Activated T-cell treated with anti-CD3 and anti-CD28 coated beads, Interleukin-2, amount 50 U/mL, for 4 hours (primary cell): ENCODE results near the gene MLLT10. TPM values are rescaled to one million over a fixed set of nuclear protein-coding genes. Genes with fewer than 3 reads are reported as not detected.

ENCODE experiments used
- ATAC-seq, 2 donors: fragments of 200-7000 bp; cut with Tn5 transposase; one replicate each; pipeline ENCODE4 v1.10.0; 2021
- DNase-seq: peaks from one replicate; pipeline ENCODE4 v3.0.0-alpha.2; 2020
- H3K27me3 Mint-ChIP-seq: one replicate; pipeline ENCODE4 v1.8.0; 2021; ENCODE audit warnings: low read depth, mixed read lengths
- H3K36me3 Mint-ChIP-seq: one replicate; pipeline ENCODE4 v1.8.0; 2022; ENCODE audit warnings: mixed read lengths; ENCODE audit not compliant: insufficient read depth
- H3K4me1 Mint-ChIP-seq: one replicate; pipeline ENCODE4 v1.8.0; 2021; ENCODE audit warnings: low read depth, mixed read lengths
- H3K4me3 Mint-ChIP-seq: one replicate; pipeline ENCODE4 v1.8.0; 2021; ENCODE audit warnings: mild to moderate bottlenecking, moderate library complexity, mixed read lengths
- H3K9me3 Mint-ChIP-seq: one replicate; pipeline ENCODE4 v1.8.0; 2021; ENCODE audit warnings: mixed read lengths
- total RNA-seq, 3 donors: library from RNA; stranded (reverse); gene quantifications; one replicate each; pipeline ENCODE4 v1.2.1, GENCODE V29; 2021

The MLLT10 gene
- total RNA-seq, 3 donors from 2014 or later = 28.6 to 30.6 (median 29.4) TPM

DNA sequence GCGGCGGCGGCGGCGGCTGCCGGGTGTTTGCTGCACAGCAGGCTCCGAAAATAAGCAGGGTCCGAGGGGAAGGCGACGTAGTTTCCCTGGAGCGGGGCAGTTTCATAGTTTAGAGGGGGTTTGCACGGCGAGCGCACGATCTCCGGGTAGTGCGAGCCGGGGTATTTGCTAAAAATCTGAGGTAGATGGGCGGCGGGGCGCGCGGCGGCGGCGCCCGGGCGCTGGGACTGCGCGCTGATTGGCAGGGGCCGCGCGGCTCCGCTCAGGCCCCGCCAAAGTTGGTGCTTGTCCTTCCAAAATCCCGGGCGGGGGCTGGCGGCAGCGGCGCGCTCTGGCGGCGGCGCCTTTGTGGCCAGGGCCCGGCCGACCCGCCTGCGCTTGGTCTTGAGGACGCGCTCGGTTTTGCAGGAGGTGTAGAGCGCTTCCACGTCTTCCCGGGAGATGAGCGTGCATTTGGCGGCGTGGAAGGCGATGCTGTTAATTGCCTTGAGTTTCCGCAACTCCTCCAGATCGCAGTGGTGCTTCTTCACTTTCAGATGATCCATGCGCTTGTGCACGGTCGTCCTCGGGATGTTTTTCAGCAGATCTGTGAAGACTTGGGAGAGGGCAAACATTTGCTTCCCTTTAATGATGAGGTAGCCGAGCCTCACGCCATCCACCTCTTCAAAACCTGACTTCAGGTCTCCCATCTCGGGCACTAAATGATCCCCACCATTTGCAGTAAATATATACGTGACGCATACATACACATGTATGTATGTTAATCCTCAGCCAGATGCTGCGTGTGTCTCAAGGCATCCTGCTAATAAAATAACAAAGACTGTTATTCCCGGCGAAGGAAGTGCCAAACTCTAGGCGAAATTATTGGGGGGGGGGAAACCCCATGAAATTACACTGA lies 16.6 kb upstream of the MLLT10 start:
- DNase-seq = no peak
- Mint-ChIP-seq H3K4me1 (peaks cover 33% of the 10 kb centered on the region), H3K36me3 (no peaks in the 10 kb centered on the region), H3K4me3 (peak overlapping the region; percentile 79), H3K27me3 (peaks cover 78% of the 10 kb centered on the region), H3K9me3 (no peaks in the 10 kb centered on the region)
- peak; percentile 53 to 54 for ATAC-seq

DNA sequence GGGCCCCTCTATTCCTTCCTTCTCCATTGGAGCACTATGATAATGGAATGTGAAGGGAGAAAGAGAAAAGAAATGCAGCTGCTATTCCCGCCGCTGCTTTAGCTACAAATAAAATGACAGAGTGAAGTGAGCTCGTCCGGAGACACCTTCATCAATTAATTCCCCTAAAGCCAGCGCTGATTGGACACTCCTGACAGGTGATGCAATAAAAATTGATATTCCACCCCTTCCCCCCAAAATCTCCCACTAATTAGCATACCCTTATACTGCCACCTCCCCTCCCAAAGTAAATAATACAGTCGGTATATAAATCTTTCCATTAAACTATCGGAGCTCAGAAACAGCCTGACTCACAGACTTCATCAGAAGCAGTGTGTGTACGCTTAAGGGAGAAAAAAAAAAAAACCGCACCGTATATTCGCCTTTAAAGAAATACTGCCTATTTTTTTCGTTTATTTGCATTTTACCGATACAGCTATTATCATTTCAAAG lies 15.8 kb upstream of the MLLT10 start:
- H3K27me3 Mint-ChIP-seq = peaks cover 75% of the 10 kb centered on the region
- DNase-seq (no peak), ATAC-seq (peak; percentile 37 to 52)
- peak overlapping the region; percentile 64 for H3K4me3 Mint-ChIP-seq
- H3K9me3 Mint-ChIP-seq = no peaks in the 10 kb centered on the region
- H3K4me1 Mint-ChIP-seq = peaks cover 33% of the 10 kb centered on the region
- H3K36me3 Mint-ChIP-seq = no peaks in the 10 kb centered on the region

DNA sequence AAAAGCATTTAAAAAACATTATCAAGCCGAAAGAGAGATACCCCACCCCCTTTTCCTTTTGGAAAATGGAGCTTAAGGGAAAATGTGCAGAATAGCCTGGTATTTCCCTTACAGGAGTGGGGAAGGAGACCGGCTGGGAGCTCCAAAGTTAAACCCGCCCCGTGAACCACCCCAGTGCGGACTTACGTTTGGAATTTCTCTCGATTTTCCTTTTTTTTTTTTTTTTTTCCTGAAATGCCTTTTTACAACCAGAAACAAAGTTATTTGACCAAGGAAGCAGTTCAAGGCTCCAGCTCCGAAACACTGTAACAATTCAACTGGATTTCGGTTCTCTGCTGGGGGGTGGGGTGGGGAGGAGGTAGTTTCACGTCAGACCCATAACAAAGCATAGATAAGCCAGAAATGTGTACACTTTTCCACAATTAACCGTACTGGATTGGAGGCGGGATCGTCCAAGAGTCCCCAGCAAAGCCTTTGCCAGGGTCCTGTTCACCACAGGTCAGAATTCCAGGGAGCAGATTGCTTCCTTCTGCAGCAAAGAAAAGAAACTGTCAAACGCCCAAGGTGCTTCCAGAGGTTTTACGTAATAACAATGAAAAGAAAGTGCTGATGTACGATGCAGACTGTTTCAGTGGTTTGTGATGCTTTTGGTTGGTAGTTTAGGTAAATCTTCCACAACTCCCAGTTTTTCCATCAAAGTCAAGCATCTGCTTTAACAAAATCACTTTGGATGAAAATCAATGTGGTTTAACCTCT lies 15.2 kb upstream of the MLLT10 start:
- ATAC-seq = no peak
- Mint-ChIP-seq H3K9me3 (no peaks in the 10 kb centered on the region), H3K36me3 (no peaks in the 10 kb centered on the region), H3K27me3 (peaks cover 74% of the 10 kb centered on the region), H3K4me3 (peak overlapping the region; percentile 70), H3K4me1 (peaks cover 35% of the 10 kb centered on the region)
- no peak for DNase-seq

DNA sequence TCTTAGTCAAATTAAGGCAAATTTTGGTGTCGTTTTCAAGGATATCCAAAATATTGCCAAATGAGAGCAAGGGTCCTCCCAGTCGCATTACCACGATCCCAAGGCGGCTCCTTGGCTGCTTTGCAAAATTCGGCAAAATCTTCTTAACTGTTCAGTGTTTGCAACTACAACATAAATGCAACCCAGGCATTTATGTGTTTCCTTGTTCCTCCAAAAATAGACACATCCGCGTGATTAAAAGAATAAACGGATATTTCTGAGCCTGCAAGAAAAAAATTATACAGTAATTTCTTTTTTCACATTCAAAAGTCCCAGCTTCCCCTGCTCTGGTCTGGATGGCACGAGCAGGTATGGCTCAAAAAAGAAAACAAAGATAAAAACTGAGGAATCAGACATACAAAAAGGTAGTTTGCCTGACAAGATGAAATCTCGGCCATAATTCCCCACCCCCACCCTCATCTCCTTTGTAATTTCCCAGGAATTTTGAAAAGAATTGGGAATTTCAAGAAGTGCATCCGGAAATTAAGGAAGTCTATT lies 14.6 kb upstream of the MLLT10 start:
- DNase-seq = no peak
- no peaks in the 10 kb centered on the region for H3K9me3 Mint-ChIP-seq
- H3K27me3 Mint-ChIP-seq = peaks cover 71% of the 10 kb centered on the region
- no peak for ATAC-seq
- H3K36me3 Mint-ChIP-seq = no peaks in the 10 kb centered on the region
- H3K4me1 Mint-ChIP-seq = peaks cover 35% of the 10 kb centered on the region
- H3K4me3 Mint-ChIP-seq = peak overlapping the region; percentile 70

DNA sequence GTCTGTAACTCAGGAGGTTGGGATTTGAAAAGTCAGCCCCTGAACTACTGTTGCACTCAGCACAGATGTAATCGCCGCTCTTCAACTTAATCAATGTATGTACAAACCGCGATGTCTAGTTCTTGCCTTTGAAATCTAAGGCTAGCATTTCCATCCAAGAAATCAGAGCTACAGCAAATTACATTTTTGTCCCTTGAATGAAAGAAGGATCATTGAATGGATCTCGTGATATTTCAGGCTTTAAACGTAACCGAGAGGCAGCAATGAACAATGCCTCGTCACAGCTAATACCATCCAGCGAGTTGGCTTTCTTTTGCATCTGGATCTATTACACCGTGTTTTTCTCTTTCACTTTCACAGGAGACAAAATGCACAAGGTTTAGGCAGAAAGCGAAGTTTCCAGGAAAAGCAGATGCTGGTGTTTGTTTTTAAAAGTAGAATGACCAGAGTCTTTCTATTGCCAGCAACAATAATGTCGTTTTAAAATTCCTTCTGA lies 14.0 kb upstream of the MLLT10 start:
- H3K4me1 Mint-ChIP-seq = peaks cover 40% of the 10 kb centered on the region
- peak overlapping the region; percentile 70 for H3K4me3 Mint-ChIP-seq
- DNase-seq = no peak
- peaks cover 71% of the 10 kb centered on the region for H3K27me3 Mint-ChIP-seq
- H3K9me3 Mint-ChIP-seq = no peaks in the 10 kb centered on the region
- H3K36me3 Mint-ChIP-seq = no peaks in the 10 kb centered on the region
- peak; percentile 32 to 45 for ATAC-seq

DNA sequence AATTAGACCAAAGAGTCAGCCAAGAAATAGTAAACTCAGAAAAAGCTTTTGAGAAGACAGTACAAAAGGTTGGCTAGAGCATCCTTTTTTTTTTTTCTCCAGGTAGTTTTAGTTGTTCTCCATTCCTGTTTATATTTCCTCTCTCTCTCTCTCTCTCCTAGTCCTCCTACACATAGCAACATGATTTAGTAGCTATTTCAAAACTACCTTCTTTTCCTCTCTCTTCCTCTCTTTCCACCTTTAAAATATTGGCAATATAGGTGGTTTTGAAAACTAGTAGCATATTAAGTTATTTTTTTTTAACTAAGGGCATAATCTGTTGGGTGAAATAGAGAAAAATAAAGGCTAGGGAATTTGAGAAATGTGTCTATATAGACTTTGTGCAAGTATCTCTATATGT lies 13.5 kb upstream of the MLLT10 start:
- H3K36me3 Mint-ChIP-seq = no peaks in the 10 kb centered on the region
- ATAC-seq = no peak
- H3K4me3 Mint-ChIP-seq = no peak overlapping the region
- H3K4me1 Mint-ChIP-seq = peaks cover 45% of the 10 kb centered on the region
- no peak for DNase-seq
- no peaks in the 10 kb centered on the region for H3K9me3 Mint-ChIP-seq
- peaks cover 71% of the 10 kb centered on the region for H3K27me3 Mint-ChIP-seq

DNA sequence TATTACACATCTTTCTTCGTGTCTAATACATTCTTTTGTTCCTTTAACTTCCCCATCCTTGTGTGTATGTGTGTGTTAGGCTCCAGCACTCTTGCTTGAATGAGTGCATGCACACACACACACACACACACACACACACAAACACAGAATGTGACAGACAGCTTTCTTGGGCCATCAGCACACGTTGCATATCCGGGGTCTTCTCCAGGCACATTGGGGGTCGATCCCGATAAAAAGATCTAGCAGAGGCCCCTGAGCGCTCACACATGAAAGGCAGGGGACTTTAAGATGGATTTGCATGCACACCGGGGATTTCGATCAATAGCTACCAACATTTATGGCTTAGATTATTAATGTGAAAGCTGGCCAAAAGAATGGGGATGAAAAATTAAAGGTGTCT lies 13.1 kb upstream of the MLLT10 start:
- Mint-ChIP-seq H3K4me3 (no peak overlapping the region), H3K27me3 (peaks cover 67% of the 10 kb centered on the region), H3K4me1 (peaks cover 44% of the 10 kb centered on the region), H3K9me3 (no peaks in the 10 kb centered on the region), H3K36me3 (no peaks in the 10 kb centered on the region)
- ATAC-seq (no peak), DNase-seq (no peak)

DNA sequence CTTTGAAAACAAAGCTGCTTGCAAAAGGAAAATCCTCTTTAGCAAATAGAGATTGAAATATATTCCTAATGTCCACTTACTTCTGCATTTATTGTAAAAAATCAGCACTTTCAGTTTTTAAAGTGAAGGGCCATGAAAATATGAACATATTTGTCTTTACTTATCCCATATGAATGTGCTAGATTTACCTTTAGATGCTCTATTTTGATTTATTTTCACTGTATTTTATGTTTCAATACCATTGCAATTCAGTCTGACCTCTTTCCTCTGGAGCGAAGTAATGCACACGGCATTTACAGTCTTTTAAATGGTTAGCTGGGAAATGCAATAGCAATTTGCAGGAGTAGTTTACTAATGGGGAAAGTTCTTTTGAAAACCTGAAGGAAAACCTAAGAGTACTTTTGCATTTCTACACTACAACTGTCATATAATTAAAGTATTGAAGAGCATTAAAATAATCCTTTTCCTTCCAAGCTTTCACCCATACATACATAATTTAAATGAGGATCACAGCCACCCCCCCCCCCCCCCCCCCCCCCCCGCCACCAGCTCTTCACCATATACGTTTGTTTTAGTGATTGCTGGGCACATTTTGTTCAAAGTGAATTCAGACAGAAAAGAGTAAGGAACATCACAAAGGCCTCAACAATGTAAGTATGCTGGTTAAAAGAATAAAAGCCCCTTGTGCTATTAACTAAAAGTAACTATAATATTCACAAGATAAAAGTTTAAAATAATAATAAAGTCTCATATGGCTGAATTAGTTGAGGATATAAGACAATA lies 12.1 kb upstream of the MLLT10 start:
- ATAC-seq (no peak), DNase-seq (no peak)
- Mint-ChIP-seq H3K27me3 (peaks cover 69% of the 10 kb centered on the region), H3K4me1 (peaks cover 47% of the 10 kb centered on the region), H3K36me3 (no peaks in the 10 kb centered on the region), H3K9me3 (no peaks in the 10 kb centered on the region), H3K4me3 (no peak overlapping the region)

DNA sequence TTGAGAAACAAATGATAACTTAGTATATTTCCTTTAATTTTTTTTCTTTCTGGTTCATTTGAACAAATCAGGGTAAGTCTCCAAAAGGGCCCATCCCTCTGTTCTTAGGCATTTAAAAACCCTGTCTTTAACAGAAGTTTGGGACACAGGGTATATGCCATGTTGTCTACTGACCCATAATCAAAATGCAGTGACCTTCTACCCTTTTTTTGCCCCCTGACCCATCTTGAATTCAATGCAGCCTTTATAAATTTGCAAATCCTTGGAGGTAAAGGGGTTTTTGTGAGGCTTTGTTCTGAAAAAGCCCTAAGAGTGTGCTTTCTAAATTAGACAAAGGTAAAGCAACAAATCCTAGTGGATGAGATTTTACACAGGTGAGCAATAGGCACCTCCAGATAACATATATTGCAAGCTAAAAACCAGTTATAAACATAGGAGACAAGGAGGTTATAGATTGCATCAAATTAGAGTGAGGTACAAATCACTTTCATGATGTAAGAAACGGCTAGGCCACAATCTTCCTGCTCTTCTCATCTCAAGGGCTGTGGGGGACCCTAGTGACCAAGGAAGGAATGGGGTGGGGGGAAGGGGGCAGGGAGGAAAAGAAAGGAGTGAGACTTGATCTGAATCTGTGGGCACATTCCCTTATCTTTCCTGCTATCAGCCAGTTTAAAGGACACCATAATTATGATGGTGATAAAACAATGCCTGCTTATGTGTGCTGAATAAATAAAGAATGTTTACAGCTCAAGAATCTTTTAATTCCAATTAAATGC lies 11.2 kb upstream of the MLLT10 start:
- ATAC-seq (no peak), DNase-seq (no peak)
- Mint-ChIP-seq H3K4me1 (peaks cover 48% of the 10 kb centered on the region), H3K9me3 (no peaks in the 10 kb centered on the region), H3K36me3 (no peaks in the 10 kb centered on the region), H3K4me3 (no peak overlapping the region), H3K27me3 (peaks cover 64% of the 10 kb centered on the region)

DNA sequence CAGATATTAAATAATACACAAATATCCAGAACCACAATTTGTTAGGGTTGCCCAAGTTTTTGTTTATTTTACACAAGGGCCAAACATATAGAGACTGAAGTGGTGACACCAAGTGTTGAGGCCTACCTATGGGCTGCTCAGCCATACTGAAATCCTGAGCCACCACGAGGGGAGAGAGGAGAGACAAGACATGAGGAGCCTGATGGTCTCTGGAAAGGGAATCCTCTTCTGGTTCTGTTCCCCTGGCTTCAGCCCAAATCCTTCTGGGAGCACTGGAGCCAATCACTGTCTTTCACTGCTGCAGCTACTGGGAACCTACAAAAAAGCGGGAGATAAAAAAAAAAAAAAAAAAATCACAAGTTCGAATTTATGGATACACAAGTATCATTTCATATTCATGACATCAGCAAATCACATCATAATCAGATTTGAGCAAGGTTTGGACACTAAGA lies 10.4 kb upstream of the MLLT10 start:
- H3K4me1 Mint-ChIP-seq = peaks cover 47% of the 10 kb centered on the region
- H3K27me3 Mint-ChIP-seq = peaks cover 57% of the 10 kb centered on the region
- H3K9me3 Mint-ChIP-seq = no peaks in the 10 kb centered on the region

DNA sequence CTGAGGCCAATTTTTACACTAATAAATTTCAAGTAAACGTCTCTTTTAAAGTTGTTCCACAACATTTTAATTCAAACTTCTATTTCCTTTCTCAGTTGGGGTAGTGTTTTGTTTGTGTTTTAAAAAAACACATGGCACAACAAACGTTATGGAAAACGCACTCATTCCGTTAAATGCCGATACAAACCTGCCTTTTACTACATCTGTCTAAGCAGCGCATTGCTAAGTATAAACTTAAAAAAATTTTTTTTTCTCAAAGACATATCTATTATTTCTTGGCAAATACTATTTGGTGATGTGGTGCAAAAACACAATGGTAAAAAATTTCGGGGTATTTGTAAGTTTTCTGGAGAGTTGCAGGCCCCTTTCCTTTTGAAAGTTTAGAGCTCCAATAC lies 9.9 kb upstream of the MLLT10 start:
- DNase-seq (no peak), ATAC-seq (no peak)
- no peak overlapping the region for H3K4me3 Mint-ChIP-seq
- H3K27me3 Mint-ChIP-seq = peaks cover 51% of the 10 kb centered on the region
- H3K4me1 Mint-ChIP-seq = peaks cover 46% of the 10 kb centered on the region
- no peaks in the 10 kb centered on the region for H3K9me3 Mint-ChIP-seq
- H3K36me3 Mint-ChIP-seq = no peaks in the 10 kb centered on the region

More for the DNA sequence above, 10.4 kb upstream of the MLLT10 start:
- ATAC-seq (no peak), DNase-seq (no peak)
- Mint-ChIP-seq H3K4me3 (peak overlapping the region; percentile 39), H3K36me3 (no peaks in the 10 kb centered on the region)

DNA sequence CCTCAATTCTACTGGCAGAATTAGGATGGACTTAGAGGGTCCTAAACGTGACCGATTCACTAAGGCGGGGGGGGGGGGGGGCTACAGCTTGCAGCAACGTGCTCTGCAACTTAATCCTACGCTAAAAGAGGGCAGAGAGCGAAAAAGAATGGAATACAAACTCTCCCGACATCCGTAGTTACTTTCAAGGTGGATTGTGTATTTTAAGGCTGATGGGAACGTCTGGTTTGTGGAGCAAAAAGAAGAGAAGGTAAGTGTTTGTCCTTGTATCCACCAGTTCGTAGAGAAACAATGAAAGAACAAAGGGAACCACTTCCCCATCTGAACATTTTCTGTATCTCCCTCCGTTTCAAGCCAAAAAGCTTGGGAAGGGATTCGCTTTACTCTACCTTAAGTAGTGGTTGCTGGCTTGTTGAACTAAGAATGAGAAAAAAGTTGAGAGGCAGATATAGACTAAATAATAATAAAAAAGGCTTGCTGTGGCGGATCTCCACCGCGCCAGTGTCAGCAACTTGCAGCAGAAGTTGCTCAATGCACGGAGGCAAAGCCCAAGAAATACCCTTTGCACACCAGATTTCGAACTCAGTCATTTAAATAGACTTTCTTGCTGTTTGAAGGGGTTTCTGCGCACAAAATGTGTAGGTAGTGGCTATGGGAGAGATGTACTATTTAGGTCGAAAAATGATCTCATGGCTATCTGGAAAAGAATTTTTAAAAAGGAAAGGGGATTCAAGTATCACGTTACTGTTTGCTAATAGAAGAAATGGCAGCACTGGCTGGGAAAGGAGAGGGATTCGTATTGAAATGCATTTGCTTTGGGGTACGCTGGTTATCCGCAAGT lies 9.3 kb upstream of the MLLT10 start:
- DNase-seq (no peak), ATAC-seq (no peak)
- no peaks in the 10 kb centered on the region for H3K36me3 Mint-ChIP-seq
- peaks cover 45% of the 10 kb centered on the region for H3K27me3 Mint-ChIP-seq
- peak overlapping the region; percentile 88 for H3K4me3 Mint-ChIP-seq
- no peaks in the 10 kb centered on the region for H3K9me3 Mint-ChIP-seq
- H3K4me1 Mint-ChIP-seq = peaks cover 42% of the 10 kb centered on the region
